ENCODE measurements around the gene ELOA. TPM values are rescaled to one million over a fixed set of nuclear protein-coding genes. Genes with fewer than 3 reads are reported as not detected.

The ELOA gene
- total and polyA plus RNA-seq, 12 donors: 11.2 to 39.0 (median 33.3) TPM

- no peak for TF ChIP-seq CTCF (IDR thresholded peaks at IDR 0.05)
- H3K36me3 ChIP-seq: peaks cover 0 to 92% (median 34%) of the 10 kb centered on the region in 9 donors
- H3K4me1 ChIP-seq: peaks cover 0 to 21% (median 3%) of the 10 kb centered on the region in 9 donors
- H3K9me3 ChIP-seq: no peaks in the 10 kb centered on the region
- DNase-seq (no peak), ATAC-seq (no peak)
- no peaks in the 10 kb centered on the region for H3K27me3 ChIP-seq
- 90 to 91% methylated on average over 4 of the region's 4 CpGs for WGBS, 2 donors
- no peak overlapping the region for H3K4me3 ChIP-seq
- no peak overlapping the region for H3K27ac ChIP-seq
- intact Hi-C loops (cut with DNase I): no loop called here
Measured at GRCh38 chr1:23784846-23785245, 41.6 kb downstream of the ELOA start.

GRCh38 chr1:23787701-23788100 lies 44.4 kb downstream of the ELOA start:
- peaks cover 0 to 64% (median 27%) of the 10 kb centered on the region in 9 donors for H3K36me3 ChIP-seq
- peaks cover 4 to 34% (median 20%) of the 10 kb centered on the region in 9 donors for H3K4me1 ChIP-seq
- no peak for DNase-seq
- no peak overlapping the region for H3K27ac ChIP-seq
- H3K27me3 ChIP-seq: no peaks in the 10 kb centered on the region
- H3K9me3 ChIP-seq: no peaks in the 10 kb centered on the region
- H3K4me3 ChIP-seq: no peak overlapping the region
- 76 to 83% methylated on average over 3 of the region's 3 CpGs for WGBS, 2 donors
- no peak for ATAC-seq
- intact Hi-C loops (cut with DNase I): no loop called here
- TF ChIP-seq CTCF (IDR thresholded peaks at IDR 0.05): no peak

DNA sequence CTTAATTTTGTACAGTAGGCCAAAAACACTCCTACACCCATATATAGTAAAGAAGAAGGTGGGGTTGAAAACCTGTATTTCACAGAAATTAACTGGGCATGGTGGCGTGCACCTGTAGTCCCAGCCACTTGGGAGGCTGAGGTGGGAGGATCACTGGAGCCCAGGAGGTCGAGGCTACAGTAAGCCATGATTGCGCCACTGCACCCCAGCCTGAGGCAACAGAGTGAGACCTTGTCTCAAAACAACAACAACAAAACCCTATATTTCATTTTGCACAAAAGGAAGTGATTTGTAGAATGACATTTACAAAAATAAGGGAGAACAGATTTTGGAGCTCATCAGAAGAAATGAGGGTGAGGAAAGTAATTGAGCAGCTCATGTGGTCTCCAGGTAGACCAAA lies 45.4 kb downstream of the ELOA start:
- 94 to 97% methylated on average over 3 of the region's 3 CpGs for WGBS, 2 donors
- Histone ChIP-seq H3K36me3 (peaks cover 0 to 64% (median 27%) of the 10 kb centered on the region in 9 donors), H3K27ac (no peak overlapping the region), H3K4me1 (peaks cover 4 to 39% (median 27%) of the 10 kb centered on the region in 9 donors), H3K4me3 (no peak overlapping the region), H3K9me3 (no peaks in the 10 kb centered on the region), H3K27me3 (no peaks in the 10 kb centered on the region)
- ATAC-seq (no peak), DNase-seq (no peak)
- no peak for TF ChIP-seq CTCF (IDR thresholded peaks at IDR 0.05)
- intact Hi-C loops (cut with DNase I): no loop called here

DNA sequence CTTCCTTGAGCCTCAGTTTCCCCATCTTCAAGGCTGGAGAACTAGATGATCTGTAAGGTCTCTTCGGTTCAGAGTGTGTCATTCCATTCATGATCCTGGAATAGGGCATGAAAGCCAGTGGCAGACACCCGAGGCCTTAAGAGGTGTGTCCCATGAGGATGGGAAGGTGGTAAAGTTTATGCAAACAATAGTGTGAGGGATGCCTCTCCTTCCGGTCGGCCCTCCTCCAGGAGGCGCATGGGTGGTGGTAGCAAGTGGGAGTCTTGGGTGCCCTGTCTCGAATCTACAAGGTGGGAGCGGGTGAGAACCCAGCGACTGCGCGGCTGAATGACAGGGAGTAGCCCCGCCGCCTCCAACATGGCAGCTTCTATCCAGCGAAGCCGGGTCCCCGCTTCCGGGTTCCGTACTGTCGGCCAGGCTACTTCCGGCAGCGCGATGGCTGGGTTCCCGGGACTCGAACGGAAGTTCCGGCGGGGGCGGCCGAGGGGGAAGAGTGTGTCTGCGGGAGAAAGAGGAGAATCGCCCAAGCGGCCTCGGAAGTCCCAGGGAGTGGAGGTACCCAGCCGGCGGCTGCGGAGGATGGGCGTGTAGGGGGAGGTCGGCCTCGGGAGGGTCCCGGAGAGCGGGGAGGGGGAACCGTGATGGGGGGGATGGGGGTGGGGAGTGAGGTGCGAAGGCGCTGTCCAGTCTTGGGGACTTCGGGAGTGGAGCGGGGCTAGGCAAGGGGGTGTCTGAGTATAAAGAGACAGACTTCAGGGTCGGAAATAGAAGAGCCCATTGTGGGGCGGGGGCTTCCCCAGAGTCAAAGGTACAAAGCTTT lies 47.6 kb downstream of the ELOA start, which contains the start of gene LYPLA2:
TSS of gene LYPLA2 (plus strand) at position 450 of the 820 bp plus-strand sequence. CDS start 1,538 bp downstream, outside the sequence.
- TF ChIP-seq CTCF (IDR thresholded peaks at IDR 0.05): no peak
- Histone ChIP-seq H3K9me3 (no peaks in the 10 kb centered on the region), H3K27ac (peak within 1 kb of the TSS in 9 of 10 donors; percentile 57 to 91 (median 84)), H3K27me3 (no peaks in the 10 kb centered on the region), H3K4me1 (peaks cover 4 to 37% (median 27%) of the 10 kb centered on the region in 9 donors), H3K36me3 (peaks cover 0 to 62% (median 34%) of the 10 kb centered on the region in 9 donors), H3K4me3 (peak within 1 kb of the TSS; percentile 57 to 88 (median 82))
- intact Hi-C loops (cut with DNase I): no loop called here
- ATAC-seq (peak; percentile 83 to 96 (median 94)), DNase-seq (peak; percentile 94 to 95)
- 1% methylated on average over 43 to 47 of the region's 47 CpGs for WGBS, 2 donors

All from heart right ventricle (tissue), 16 donors.